Activated CD4-positive, alpha-beta memory T cell treated with anti-CD3 and anti-CD28 coated beads for 36 hours (primary cell): ENCODE measurements around the gene STAG2. TPM values are rescaled to one million over a fixed set of nuclear protein-coding genes. Genes with fewer than 3 reads are reported as not detected.
"Not testable (repeated sequence)": the region's sequence is repeated elsewhere in the genome, so short reads cannot be mapped to it uniquely, and the experiment has no call there.

Source experiments
- CTCF ChIA-PET: fragments of 350-600 bp; sonication (Branson Sonifier 250); formaldehyde crosslinking; loops from one replicate; lab custom pipeline; 2021; ENCODE audit warnings: antibody characterized with exemption, inconsistent platforms; lab: Charles Lee
- POLR2A ChIA-PET: fragments of 350-600 bp; sonication (Branson Sonifier 250); formaldehyde crosslinking; loops from one replicate; lab custom pipeline; 2021; ENCODE audit warnings: antibody characterized with exemption; lab: Charles Lee
- DNase-seq: peaks from one replicate; pipeline ENCODE4 v3.0.0-alpha.2; 2020
- H3K27ac Mint-ChIP-seq: one replicate; pipeline ENCODE4 v1.8.0; 2021; ENCODE audit warnings: mixed read lengths
- H3K27me3 Mint-ChIP-seq: one replicate; pipeline ENCODE4 v1.8.0; 2021; ENCODE audit warnings: mixed read lengths
- H3K36me3 Mint-ChIP-seq: one replicate; pipeline ENCODE4 v1.8.0; 2021; ENCODE audit warnings: mixed read lengths
- H3K4me1 Mint-ChIP-seq: one replicate; pipeline ENCODE4 v1.8.0; 2021; ENCODE audit warnings: low read depth, mixed read lengths
- H3K4me3 Mint-ChIP-seq: one replicate; pipeline ENCODE4 v1.8.0; 2021; ENCODE audit warnings: mild to moderate bottlenecking, mixed read lengths
- H3K9me3 Mint-ChIP-seq: one replicate; pipeline ENCODE4 v1.8.0; 2021; ENCODE audit warnings: mixed read lengths
- intact Hi-C: fragments of 100-400 bp; cut with micrococcal nuclease; formaldehyde crosslinking; loops from one replicate; pipeline ENCODE4 v1.15.1; 2023
- total RNA-seq, 2 experiments: library from RNA; stranded (reverse); gene quantifications; one replicate each; pipeline ENCODE4 v1.2.3, GENCODE V29; 2021

Gene STAG2
- 10 to 100 TPM; 86.3 to 90.1 TPM for total RNA-seq

DNA sequence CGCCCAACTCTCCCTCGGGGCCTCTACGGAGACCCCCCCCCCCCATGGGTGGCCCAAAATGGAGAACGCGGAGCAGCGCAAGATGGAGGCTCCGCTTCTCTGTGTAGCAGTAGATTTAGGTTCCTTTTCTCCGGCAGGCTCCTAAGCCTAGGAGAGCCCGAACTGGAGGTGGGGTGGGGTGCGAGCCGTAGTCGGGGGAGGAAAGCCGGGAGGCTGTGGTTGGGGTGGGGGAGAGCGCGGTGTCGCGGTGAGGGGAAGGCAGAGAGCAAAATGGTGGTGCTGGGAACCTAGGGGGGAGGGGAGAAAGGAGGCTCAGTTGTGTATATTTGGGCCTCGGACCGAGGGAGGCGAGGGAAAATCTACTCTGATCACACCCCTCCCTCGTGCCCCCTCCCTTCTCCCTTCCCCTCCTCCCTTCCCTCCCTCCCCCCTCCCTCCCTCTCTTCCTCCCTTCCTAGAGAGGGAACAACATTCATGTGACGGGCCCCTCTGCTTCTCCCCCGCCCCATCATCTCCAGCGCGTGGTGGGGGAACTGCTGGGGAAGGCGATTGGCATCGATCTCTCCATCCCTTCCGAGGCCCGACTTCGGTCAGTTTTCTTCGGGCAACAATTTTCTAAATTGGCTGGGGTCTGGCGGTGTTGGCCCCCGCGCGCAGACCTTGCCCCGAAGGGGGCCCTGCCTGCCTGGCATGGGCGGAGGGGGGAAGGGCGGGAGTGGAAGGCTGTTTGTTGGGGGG is at the start of gene STAG2:
Gene STAG2, plus strand, starts transcription at position 439 of the 738 bp plus-strand sequence. CDS start 60,922 bp downstream, outside the sequence.
- intact Hi-C loops, result loop anchor here (2.0 to 5.0 kb wide), 8 partner anchors 15 to 1041 kb away; partner anchors contain the start of genes SH2D1A and XIAP
- H3K4me1 Mint-ChIP-seq, result peaks cover 25% of the 10 kb centered on the region
- H3K9me3 Mint-ChIP-seq, result no peaks in the 10 kb centered on the region
- H3K27ac Mint-ChIP-seq, result peak within 1 kb of the TSS; percentile 99
- ChIA-PET CTCF (no interaction called here), POLR2A (no interaction called here)
- peak within 1 kb of the TSS; percentile 92 for H3K4me3 Mint-ChIP-seq
- DNase-seq, result peak; percentile 73
- H3K27me3 Mint-ChIP-seq, result no peaks in the 10 kb centered on the region
- peaks cover 10% of the 10 kb centered on the region for H3K36me3 Mint-ChIP-seq

DNA sequence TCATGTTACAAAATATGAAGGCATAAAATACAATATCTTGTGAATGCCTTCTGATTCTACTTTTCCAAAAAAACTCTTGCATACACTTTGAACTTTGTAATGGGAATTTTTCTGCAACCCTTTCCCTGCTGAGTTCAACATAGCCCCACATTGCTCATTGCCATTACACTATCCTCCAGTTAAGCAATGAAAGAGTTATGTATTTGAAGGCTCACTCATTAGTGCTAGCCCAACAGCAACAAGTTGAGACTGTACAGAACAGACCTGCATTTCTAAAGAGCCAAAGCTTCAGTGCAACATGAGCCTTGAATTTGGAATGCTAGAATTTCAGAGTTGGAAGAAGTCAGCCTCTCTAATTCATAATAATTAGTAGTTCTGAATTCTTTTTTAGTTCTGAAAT is 44.4 kb upstream of the STAG2 start:
- no peak overlapping the region for H3K4me3 Mint-ChIP-seq
- ChIA-PET CTCF (no interaction called here), POLR2A (no interaction called here)
- no peaks in the 10 kb centered on the region for H3K36me3 Mint-ChIP-seq
- intact Hi-C loops, result no loop called here
- no peak overlapping the region for H3K27ac Mint-ChIP-seq
- peaks cover 3% of the 10 kb centered on the region for H3K4me1 Mint-ChIP-seq
- H3K9me3 Mint-ChIP-seq, result no peaks in the 10 kb centered on the region
- no peaks in the 10 kb centered on the region for H3K27me3 Mint-ChIP-seq
- DNase-seq, result no peak

DNA sequence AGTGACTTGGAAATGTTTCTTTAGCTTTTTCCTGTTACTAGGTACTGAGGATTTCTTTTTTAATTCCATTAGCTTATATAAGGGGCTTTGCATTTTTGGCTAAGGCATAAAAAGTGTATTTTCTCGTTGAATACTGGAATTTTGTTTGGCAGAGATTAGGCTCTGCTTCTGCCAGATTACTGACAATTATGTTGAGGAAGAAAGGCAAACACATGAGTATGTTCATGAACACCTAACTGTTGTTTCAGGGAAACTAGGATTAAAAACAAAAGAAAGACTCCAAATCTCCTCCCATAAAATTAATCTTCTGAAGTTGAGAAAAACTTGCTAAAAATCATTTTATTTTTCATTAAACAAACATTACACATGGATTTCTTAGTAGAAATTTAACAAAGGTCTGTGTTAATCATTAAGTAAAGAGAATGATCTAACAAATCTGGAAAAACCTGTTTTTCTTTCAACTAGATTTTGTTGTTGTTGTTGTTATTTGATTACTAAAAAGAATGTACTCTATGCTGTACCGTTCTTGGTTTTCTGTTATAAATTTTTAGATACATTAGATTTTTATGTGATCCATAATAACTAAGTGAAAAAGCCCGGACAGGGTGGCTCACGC is 43.3 kb upstream of the STAG2 start:
- no peak for DNase-seq
- intact Hi-C loops, result no loop called here
- CTCF ChIA-PET, result no interaction called here
- Mint-ChIP-seq H3K36me3 (no peaks in the 10 kb centered on the region), H3K4me3 (no peak overlapping the region), H3K27me3 (no peaks in the 10 kb centered on the region), H3K27ac (no peak overlapping the region), H3K4me1 (peaks cover 3% of the 10 kb centered on the region), H3K9me3 (no peaks in the 10 kb centered on the region)
- POLR2A ChIA-PET, result no interaction called here

DNA sequence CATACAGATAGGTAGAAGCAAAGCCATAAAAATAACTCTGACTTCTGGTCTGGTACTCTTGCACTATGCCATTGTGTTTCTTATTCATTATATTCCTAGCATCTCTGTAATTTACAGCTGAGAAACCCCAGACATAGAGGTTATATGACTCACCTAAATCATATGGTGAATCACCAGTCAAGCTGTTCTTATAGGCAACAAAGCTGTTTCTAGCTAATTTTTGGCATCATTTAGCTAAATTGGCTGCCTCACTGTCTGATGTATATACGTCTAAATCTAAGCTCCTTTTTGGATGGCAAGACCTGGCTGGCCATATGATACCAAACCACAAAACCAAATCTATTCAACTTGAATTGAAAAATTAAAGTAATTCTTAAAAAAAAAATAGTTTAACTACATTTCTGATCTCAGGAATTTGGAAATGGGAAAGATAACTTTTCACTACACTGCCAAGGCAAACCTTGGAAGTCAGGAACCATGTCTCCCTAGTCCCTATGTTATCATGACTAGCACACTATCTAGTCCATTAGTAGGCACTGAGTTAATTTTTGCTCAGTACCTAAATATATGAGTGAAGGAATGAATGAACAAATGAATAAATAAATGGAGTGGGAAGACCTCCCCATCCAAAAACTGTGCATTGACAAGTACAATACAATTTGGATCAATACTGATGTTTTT is 41.3 kb upstream of the STAG2 start:
- ChIA-PET POLR2A (interaction anchor here (0.7 kb wide), 1 partner anchor 150 kb away, joined by 3 read pairs; no protein-coding TSS in a partner anchor), CTCF (interaction anchor here (1.1 kb wide), 1 partner anchor 39 kb away, joined by 3 read pairs; no protein-coding TSS in a partner anchor)
- Mint-ChIP-seq H3K36me3 (no peaks in the 10 kb centered on the region), H3K4me1 (peaks cover 3% of the 10 kb centered on the region), H3K4me3 (no peak overlapping the region), H3K9me3 (no peaks in the 10 kb centered on the region), H3K27me3 (no peaks in the 10 kb centered on the region), H3K27ac (no peak overlapping the region)
- intact Hi-C loops, result no loop called here
- no peak for DNase-seq

DNA sequence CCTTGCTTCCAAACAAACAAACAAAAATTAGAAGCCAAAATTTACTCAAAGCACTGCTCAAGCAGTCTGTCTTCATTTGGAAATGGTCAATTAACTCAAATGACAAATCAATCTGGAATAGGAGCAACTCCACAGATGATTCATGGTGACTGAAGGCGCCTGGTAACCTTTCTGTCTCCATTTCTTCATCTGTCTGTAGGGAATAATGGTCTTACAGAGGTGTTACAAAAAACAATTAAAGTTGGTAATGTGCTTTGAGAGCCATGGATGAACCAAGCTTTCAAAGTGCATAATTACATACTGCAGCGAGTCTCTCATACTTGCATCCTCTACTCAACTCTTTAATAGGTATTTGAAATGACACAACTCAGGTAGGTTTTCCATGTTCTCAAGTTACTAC is 38.3 kb upstream of the STAG2 start:
- Mint-ChIP-seq H3K36me3 (no peaks in the 10 kb centered on the region), H3K27me3 (no peaks in the 10 kb centered on the region), H3K27ac (no peak overlapping the region), H3K4me3 (no peak overlapping the region), H3K4me1 (peaks cover 3% of the 10 kb centered on the region), H3K9me3 (no peaks in the 10 kb centered on the region)
- ChIA-PET CTCF (no interaction called here), POLR2A (no interaction called here)
- no peak for DNase-seq
- intact Hi-C loops, result no loop called here

DNA sequence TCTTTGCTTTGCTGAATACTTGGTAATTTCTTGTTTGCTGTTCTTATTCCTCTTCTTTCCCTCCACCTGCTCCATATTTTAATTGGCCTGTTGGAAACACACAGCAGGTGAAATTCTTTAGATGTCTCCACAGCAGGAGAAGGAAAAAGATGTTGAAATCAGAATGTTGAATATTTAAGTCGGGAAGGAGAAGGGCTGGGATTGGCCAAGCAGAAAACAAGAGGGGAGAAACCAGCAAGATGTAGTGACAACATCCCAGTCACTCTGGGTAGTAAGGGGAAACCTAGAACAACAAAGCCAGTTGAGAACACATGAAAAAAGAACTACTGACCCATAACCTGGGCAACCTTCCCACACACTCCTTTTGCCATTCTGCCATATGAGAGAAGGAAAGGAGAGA is 37.3 kb upstream of the STAG2 start:
- CTCF ChIA-PET, result interaction anchor here (1.6 kb wide), 1 partner anchor 39 kb away, joined by 4 read pairs; no protein-coding TSS in a partner anchor
- Mint-ChIP-seq H3K4me3 (no peak overlapping the region), H3K27ac (no peak overlapping the region), H3K36me3 (no peaks in the 10 kb centered on the region), H3K9me3 (no peaks in the 10 kb centered on the region), H3K27me3 (no peaks in the 10 kb centered on the region), H3K4me1 (peaks cover 3% of the 10 kb centered on the region)
- POLR2A ChIA-PET, result no interaction called here
- no peak for DNase-seq
- intact Hi-C loops, result no loop called here

DNA sequence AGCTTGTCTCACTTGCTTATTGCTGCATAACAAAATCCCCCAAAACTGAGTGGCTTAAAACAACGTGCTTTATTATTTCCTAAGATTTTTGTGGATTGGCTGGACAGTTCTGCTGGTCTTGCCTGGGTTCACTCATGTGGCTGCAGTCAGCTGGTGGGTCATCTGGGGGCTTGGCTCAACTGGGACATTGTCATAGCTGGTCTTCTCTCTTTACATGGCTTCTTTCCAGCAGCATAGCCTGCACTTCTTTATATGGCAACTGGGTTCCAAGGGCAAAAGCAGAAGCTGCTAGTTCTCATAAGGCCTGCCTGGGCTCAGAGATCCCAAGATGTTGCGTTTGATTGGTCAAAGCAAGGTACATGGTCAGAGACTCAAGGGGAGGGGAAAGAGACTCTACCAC is 33.7 kb upstream of the STAG2 start:
- Mint-ChIP-seq H3K9me3 (peaks cover 4% of the 10 kb centered on the region), H3K36me3 (no peaks in the 10 kb centered on the region), H3K4me1 (no peaks in the 10 kb centered on the region), H3K4me3 (no peak overlapping the region), H3K27me3 (no peaks in the 10 kb centered on the region), H3K27ac (no peak overlapping the region)
- intact Hi-C loops, result no loop called here
- DNase-seq, result no peak
- POLR2A ChIA-PET, result no interaction called here
- CTCF ChIA-PET, result no interaction called here

DNA sequence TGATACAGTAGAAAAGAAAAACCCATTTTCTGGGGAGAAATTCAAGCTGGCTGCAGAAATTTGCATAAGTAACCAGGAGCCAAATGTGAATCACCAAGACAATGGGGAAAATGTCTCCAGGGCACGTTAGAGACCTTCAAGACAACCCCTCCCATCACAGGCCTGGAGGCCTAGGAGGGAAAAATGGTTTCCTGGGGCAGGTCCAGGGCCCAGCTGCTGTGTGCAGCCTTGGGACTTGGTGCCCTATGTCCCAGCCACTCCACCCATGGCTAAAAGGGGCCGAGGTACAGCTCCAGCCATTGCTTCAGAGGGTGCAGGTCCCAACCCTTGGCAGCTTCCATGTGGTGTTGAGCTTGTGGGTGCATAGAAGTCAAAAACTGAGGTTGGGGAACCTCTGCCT is 29.5 kb upstream of the STAG2 start:
- CTCF ChIA-PET, H3K27me3 Mint-ChIP-seq, H3K4me1 Mint-ChIP-seq, H3K9me3 Mint-ChIP-seq, H3K4me3 Mint-ChIP-seq, H3K36me3 Mint-ChIP-seq, DNase-seq, POLR2A ChIA-PET, H3K27ac Mint-ChIP-seq, intact Hi-C loops: not testable (repeated sequence)

DNA sequence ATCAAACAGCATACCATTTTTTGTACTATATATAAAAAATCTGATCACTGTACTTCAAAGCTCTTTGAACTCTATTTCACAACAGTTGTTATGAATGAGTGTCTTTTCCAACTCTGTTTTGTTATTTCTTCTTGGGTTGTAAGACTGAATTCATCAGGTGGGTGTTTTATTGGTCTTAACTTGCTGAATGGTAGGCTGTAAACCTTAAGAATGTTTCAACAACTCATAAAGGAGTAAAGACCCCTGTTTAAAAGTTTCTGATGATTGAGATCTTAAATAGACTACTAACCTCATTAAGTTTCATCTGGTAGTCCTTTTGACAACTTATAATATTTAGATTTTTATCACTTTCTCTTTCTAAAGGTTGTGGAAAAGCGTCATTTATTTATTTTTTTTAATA is 18.4 kb upstream of the STAG2 start:
- ChIA-PET CTCF (no interaction called here), POLR2A (no interaction called here)
- no peaks in the 10 kb centered on the region for H3K36me3 Mint-ChIP-seq
- DNase-seq, result no peak
- intact Hi-C loops, result no loop called here
- H3K9me3 Mint-ChIP-seq, result no peaks in the 10 kb centered on the region
- H3K4me1 Mint-ChIP-seq, result no peaks in the 10 kb centered on the region
- no peak overlapping the region for H3K27ac Mint-ChIP-seq
- no peak overlapping the region for H3K4me3 Mint-ChIP-seq
- H3K27me3 Mint-ChIP-seq, result no peaks in the 10 kb centered on the region

DNA sequence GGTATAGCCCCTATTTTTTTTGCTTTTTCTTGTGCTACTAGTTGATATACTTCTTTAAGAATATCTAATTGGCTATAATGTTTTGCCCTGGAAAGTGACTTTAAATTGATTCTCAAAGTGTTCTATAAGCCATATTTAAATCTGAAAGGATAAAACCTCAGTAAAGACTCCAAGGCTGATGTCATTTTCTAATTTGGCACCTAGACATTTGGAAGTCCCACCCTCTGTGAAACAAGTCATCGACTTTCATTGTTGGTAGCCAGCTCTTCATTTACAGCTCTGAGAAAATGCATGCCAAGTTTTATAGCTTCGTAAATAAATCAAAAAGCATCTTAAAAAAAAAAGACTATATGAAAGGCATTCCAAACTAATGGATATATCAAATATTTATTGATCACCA is 18.0 kb upstream of the STAG2 start:
- no peaks in the 10 kb centered on the region for H3K4me1 Mint-ChIP-seq
- POLR2A ChIA-PET, result no interaction called here
- DNase-seq, result no peak
- no peaks in the 10 kb centered on the region for H3K9me3 Mint-ChIP-seq
- intact Hi-C loops, result no loop called here
- no peaks in the 10 kb centered on the region for H3K36me3 Mint-ChIP-seq
- no peak overlapping the region for H3K27ac Mint-ChIP-seq
- CTCF ChIA-PET, result interaction anchor here (0.6 kb wide), 1 partner anchor 155 kb away, joined by 5 read pairs; no protein-coding TSS in a partner anchor
- H3K4me3 Mint-ChIP-seq, result no peak overlapping the region
- H3K27me3 Mint-ChIP-seq, result no peaks in the 10 kb centered on the region

DNA sequence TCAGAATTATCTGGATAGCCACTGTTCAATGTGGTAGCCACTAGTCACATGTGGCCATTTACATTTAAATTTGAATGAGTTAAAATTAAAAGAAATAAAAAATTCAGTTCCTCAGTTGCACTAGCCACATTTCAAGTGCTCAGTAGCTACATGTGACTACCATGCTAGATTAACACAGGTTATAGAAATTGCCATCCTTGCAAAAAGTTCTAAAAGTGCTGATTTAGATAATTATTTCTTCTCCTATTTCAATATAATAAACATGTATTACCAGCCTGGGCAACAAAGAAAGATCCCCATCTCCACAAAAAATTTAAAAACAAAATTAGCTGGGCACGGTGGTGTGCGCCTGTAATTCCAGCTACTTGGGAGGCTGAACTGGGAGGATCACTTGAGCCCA is 11.7 kb upstream of the STAG2 start:
- Mint-ChIP-seq H3K27me3 (no peaks in the 10 kb centered on the region), H3K36me3 (no peaks in the 10 kb centered on the region), H3K4me1 (no peaks in the 10 kb centered on the region), H3K9me3 (no peaks in the 10 kb centered on the region), H3K27ac (no peak overlapping the region), H3K4me3 (no peak overlapping the region)
- no peak for DNase-seq
- intact Hi-C loops, result no loop called here
- ChIA-PET CTCF (no interaction called here), POLR2A (no interaction called here)
